HPDE6-E6E7 (cell line): ENCODE measurements around the gene DTD1.

Experiments
- DNase-seq: peaks from one replicate; pipeline ENCODE4 v3.0.0; 2011; ENCODE audit warnings: missing footprints; ENCODE audit errors: extremely low spot score

The DTD1 gene

GRCh38 chr20:18793625-18794427, 206.0 kb downstream of the DTD1 start:
- peak; percentile 98 for DNase-seq

DNA sequence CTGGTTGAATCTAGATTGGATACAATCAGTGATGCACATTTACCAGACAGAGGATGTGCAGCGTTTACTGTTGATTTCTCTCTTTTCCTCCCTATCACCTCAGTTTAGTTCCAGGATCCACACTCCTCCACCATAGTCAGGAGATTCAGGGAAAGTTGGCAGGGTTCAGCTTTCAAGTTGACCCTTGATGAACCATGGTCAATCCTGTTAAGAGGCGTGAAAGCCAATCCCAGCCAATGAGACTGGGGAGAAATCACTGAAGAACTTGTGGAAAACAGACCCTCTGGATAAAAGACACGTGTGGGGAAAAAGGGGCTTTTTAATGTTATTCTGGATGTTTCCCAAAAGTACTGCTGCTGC, 206.6 kb downstream of the DTD1 start:
- no peak for DNase-seq

DNA sequence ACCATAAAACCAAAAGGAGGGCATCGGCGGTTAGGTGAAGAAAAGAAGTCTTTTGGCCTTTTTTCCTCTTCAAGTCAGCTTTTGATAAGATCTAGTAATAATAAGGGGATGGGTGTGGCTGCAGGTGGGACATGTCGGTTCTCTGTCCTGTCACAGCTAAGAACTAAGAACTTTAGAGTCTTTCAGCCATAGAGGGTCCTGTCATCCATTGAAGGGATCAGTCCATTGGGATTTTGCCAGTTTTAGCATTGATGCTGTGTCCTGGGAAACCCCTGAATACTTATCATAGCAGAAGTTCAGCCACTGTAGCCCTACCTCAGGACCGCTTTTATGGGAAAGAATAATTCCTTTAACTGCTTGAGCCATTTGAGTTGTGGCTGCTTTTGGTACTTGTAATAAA, 207.5 kb downstream of the DTD1 start:
- DNase-seq: no peak

DNA sequence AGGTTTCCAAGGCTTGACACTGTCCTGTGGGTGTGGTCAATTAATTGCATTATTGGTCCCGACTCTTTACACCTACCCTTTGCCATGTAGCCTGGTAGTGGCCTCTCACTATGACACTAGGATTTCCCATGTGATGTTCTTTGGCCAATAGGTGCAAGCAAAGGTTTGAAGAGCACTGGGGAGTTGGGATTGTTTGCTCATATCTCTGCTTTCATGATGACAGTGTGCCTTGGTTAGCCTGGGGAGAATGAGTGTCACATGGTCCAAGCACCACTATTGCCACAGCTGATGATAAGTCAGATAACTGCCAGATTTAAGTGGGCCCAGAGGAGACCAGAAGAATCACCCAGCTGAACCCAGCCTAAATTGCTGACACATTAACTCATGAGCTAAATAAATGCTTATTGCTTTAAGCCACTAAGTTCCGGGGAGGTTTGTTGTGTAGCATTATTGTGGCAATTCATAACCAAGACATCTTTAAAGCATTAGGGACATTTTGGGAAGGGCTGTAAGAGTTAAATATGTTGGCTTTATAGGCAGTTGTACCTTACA, 208.5 kb downstream of the DTD1 start:
- DNase-seq: no peak

DNA sequence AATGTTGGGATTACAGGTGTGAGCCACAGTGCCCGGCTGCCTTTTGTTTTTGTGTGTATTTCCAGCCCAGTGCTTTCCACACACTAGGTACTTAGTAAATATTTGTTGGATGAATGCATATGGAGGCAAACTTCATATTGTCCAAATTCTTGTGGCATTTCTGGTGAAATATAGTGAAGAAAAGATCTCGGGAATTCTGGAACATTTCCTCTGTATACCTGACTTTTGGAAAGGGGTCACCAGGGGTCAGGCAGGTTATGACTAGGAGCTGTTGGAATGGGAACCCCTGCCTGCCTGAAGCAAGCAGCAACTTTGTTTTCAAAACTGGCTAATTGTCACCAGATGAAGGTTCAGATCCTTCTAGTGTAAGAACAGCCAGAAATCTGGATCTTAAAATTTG, 213.7 kb downstream of the DTD1 start:
- no peak for DNase-seq

DNA sequence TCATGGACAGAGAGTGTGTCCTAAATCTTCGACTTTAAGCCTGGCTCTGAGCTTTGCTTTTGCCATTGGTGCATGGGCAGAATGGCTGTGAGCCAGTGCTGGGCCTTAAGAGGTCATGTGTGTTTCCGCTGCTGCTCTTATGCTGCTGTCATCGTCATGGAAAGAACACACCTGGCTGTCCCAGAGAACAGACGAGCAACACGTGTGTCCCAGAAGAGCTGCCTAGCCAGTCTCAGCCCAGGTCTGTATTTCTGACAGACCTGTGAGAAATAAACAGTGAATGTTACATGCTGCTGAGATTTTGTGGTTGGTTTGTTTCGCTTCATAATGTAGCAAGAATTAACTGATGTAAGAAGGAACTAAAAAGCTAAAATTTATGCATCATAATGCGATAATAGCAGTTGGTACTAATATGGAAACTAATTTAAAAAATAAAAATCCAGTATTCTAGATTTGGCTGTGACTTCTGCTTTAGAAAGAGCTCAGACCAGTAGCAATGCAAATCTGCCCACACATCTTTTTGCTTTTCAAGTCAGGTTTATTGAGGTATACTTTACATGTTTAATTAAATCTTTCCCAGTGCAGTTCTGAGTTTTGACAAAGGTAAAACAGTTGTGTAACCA, 214.3 kb downstream of the DTD1 start:
- no peak for DNase-seq

- DNase-seq: peak; percentile 25
Observed at GRCh38 chr20:18805881-18806280, 218.0 kb downstream of the DTD1 start.

DNA sequence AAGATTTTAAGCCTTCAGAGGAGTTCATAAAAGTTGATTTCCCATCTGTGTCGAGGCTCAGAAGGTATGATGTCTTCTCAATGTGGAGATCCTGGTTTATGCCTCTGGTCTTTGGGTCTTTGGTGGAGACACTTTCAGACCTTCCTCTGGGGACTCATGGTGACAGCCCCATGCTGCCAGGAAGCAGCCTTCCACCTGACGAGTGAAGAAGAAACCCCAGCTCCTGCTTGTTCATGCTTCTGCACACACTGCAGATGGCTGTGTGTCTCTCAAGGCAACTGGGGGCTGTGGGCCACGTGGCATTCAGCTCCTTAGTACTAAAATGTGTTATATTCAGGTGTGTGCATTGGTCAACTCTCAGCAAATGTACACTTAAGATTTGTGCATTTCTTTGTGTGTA, 220.9 kb downstream of the DTD1 start:
- DNase-seq: no peak

- DNase-seq: no peak
Observed at GRCh38 chr20:18811186-18811585, 223.3 kb downstream of the DTD1 start.

GRCh38 chr20:18811904-18812303, 224.1 kb downstream of the DTD1 start:
- no peak for DNase-seq

- DNase-seq: no peak
Observed at GRCh38 chr20:18813483-18813882, 225.6 kb downstream of the DTD1 start, which contains the start of gene SCP2D1. SCP2D1 (plus strand) TSS chr20:18813783; CDS start chr20:18813816, 33 bp downstream.

DNA sequence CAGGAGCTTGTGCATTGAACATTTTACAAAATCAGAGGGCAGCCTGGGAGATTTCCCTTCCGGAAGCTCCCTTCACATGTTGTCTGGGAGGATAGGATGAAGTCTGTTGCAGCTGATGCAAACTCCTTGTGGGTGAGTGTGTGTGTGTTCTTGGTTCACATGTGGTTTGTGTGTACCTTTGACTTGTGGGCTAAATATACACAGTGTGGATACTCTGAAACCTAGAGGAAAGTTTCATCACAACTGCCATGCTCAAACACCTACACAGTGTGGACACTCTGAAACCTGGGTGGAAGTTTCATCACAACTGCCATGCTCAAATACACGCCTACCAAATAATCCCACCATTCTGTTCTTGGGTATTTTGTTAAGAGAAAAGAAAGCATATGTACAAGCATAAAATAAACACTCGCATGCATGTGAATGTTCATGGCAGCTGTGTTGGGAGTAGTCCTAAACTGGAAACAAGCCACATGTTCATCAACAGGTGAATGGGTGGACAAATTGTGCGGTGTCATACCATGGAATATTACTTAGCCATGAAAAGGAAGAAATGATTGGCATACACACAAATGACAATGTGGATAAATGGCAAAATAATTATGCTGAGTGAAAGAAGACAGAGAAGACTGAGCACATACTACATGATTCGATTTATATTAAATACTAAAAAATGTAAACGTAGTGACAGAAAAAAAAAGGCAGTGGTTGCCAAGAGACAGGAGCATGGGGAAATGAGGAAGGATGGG, 227.5 kb downstream of the DTD1 start:
- no peak for DNase-seq
